ENCODE results near the gene ZNF628.

Gene ZNF628

GRCh38 chr19:55504252-55504603 lies 27.8 kb downstream of the ZNF628 start:
- intact Hi-C loops (cut with DNase I) = loop anchor here (5.0 kb wide), 2 partner anchors 37 to 362 kb away; no protein-coding TSS in a partner anchor
- DNase-seq = no peak

- intact Hi-C loops (cut with DNase I) = loop anchor here (5.0 kb wide), 2 partner anchors 38 to 363 kb away; no protein-coding TSS in a partner anchor
These were observed 28.6 kb downstream of the ZNF628 start for GRCh38 chr19:55504981-55505380.

GRCh38 chr19:55508120-55508519 lies 31.7 kb downstream of the ZNF628 start:
- DNase-seq = no peak
- intact Hi-C loops (cut with DNase I) = no loop called here

More at GRCh38 chr19:55504981-55505380, 28.6 kb downstream of the ZNF628 start:
- no peak for DNase-seq

- peak; percentile 89 to 98 (median 96) for DNase-seq
- intact Hi-C loops (cut with DNase I) = loop anchor here (2.0 kb wide), 1 partner anchor 82 kb away; the partner anchor contains the start of gene FIZ1
These were observed 40.6 kb downstream of the ZNF628 start for GRCh38 chr19:55516878-55517620.

- DNase-seq = no peak
- intact Hi-C loops (cut with DNase I) = no loop called here
These were observed 43.3 kb downstream of the ZNF628 start for GRCh38 chr19:55519451-55520311.

- intact Hi-C loops (cut with DNase I) = no loop called here
- no peak for DNase-seq
These were observed 44.4 kb downstream of the ZNF628 start for GRCh38 chr19:55520691-55521292.

- intact Hi-C loops (cut with DNase I) = no loop called here
- no peak for DNase-seq
These were observed 49.1 kb downstream of the ZNF628 start for GRCh38 chr19:55525289-55526101.

- DNase-seq = peak in 14 of 42 donors; percentile 10 to 47 (median 23)
- intact Hi-C loops (cut with DNase I) = no loop called here
These were observed 50.1 kb downstream of the ZNF628 start for GRCh38 chr19:55526216-55527196.

GRCh38 chr19:55527197-55528029 lies 51.0 kb downstream of the ZNF628 start:
- intact Hi-C loops (cut with DNase I) = no loop called here
- no peak for DNase-seq

- peak in 16 of 42 donors; percentile 5 to 66 (median 24) for DNase-seq
- intact Hi-C loops (cut with DNase I) = no loop called here
These were observed 51.8 kb downstream of the ZNF628 start for GRCh38 chr19:55528030-55528803.

- no peak for DNase-seq
- intact Hi-C loops (cut with DNase I) = no loop called here
These were observed 53.3 kb downstream of the ZNF628 start for GRCh38 chr19:55529636-55530234.

GRCh38 chr19:55530996-55531395 lies 54.6 kb downstream of the ZNF628 start:
- intact Hi-C loops (cut with DNase I) = no loop called here

More at GRCh38 chr19:55530996-55531395, 54.6 kb downstream of the ZNF628 start:
- DNase-seq = no peak
